ENCODE measurements around the gene IGF2BP1. TPM values are rescaled to one million over a fixed set of nuclear protein-coding genes. Genes with fewer than 3 reads are reported as not detected.
A peak's percentile ranks its signal among the peaks of the same experiment; 100 is the strongest.
"Not testable (repeated sequence)": the region's sequence is repeated elsewhere in the genome, so short reads cannot be mapped to it uniquely, and the experiment has no call there.

The IGF2BP1 gene
- total RNA-seq, 1 donor from 2014 or later = 0.82 TPM

DNA sequence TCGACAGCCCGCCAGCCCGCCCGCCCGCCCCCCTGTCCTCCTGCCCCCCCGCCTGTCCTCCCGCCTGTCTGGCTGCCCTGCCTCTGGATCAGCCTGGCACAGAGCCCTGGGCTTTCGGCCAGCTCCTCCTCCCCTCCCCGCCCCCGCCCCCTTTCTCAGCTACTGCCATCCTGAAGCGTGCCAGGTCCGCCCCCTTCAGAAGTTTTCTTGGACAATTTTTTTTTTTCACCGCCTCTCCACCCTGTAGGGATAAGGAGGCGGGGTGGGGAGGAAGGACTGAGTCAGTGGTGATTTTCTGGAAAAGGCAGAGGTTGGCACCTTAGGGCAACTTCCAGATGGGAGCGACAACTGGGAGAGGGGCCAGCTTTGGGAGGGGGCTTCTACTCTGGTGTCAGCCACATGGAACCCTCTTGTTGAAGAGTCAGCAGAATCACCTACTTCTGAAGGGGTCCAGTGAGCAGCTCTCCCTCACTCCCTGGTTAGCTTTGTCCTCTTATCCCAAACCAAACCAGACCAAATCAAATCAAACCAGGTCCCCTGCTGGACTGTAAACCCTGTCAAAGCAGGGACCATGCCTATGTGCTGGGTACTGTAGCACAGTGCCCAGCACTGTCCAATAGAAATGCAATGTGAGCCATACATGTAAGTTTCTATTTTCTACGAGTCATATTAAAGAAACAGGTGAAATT is 19.7 kb downstream of the IGF2BP1 start:
- FAIRE-seq (no peak), DNase-seq (ENCODE audit: low spot score in 2 of 2) (peak; percentile 19 to 42)

DNA sequence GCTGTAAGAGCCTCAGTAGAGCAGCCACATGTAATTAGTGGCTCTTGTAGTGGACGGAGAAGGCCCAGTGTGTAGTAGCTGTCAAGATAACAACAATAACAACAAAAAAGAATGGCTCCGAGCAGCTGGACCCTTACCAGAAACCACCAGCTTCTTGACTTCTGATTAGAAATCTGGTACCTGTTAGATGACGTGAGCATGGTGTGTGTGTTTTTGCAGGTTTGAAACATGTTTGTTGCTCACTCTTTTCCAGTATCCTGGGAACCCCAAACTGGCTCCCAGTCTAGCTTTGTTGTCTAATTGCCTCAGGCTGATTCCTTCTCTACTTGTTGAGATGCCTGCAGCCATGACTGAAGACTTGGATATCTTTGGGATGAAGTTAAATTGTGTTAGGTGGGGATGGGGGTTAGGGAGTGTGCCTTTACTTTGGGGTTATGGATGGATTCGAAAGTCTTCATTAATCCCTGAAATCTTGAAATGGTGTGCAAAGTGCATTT is 21.0 kb downstream of the IGF2BP1 start:
- no peak for DNase-seq (ENCODE audit: low spot score in 2 of 2)
- FAIRE-seq = no peak

DNA sequence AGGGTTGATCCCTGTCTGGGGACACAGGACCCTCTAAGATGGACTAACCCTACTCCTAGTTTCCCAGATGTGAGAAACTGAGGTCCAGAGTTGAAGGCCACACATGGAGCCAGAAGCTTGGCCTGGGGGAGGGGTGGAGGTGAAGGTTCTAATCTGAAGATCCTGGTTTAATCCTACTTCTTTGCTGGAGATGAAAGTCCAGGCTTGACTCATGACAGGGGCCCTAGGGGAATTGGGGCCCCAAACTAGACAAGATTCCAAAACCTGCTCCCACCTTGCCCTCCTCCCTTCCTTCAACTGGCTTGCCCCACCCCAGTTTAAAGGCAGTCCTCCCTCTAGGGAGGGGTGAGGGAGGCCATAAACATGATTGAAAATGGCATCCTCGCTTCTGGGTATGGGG is 21.6 kb downstream of the IGF2BP1 start:
- FAIRE-seq (no peak), DNase-seq (ENCODE audit: low spot score in 2 of 2) (no peak)

DNA sequence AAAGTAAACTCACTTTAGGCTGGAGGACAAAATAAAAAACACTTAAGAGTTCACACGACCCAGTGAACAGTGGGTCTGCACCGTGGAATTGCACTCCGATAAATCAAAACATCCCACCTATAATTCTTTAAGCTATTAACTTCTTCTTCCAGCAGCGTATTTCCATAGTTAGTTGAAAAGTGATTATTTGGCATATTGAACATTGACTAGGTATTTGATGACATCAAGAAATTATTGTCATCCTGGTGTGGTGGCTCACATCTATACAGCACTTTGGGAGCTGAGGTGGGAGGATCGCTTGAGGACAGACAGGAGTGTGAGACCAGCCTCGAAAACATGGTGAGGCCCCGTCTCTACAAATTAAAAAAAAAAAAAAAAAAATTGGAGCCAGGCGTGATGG is 23.4 kb downstream of the IGF2BP1 start:
- DNase-seq (ENCODE audit: low spot score in 2 of 2) (no peak), FAIRE-seq (no peak)

DNA sequence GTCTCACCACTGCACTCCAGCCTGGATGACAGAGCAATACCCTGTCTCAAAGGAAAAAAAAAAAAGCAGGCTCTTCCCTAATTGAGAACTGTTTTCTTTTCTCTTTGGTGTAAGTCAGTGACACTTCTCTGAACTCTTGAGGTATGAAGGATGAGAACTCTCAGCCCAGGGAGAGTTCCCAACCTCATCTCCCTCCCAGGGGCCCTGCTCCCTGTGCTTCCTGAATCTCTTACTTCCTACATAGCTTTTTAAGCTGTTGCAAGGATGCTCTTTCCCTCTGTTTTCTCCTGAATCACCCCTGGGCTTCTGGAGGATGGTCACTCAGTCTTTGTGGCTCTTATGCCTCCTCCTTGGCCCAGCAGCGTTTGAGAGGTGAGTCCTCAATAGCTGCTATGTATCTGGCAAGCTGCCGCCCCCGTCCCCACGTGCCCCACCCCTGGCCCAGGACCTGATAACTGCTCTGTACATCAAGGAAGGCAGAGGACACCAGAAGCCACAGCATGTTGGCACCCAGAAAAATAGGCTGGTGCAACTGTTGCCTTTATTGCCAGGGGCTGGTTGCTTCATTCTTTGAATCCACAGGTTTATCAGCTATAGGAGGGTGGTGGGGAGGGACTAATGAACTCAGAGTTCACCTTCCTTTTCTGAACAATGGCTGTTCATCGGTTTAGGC is 24.0 kb downstream of the IGF2BP1 start:
- no peak for DNase-seq (ENCODE audit: low spot score in 2 of 2)
- FAIRE-seq = no peak

DNA sequence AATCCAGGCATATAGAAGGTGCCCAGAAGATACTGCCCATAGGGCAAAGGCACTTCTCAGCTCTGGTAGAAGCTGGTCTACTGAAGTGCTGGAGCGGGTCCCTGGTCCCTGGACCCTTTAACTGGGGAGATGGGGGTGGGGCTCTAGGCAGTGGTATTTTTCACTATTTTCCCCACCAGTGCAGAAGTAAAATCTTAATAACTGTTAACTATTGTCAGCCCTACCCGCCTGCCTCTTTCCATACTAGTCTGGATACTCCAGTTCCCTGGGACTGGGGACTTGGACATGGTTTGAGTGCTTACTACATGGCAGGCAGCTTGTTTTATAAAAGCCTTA is 24.6 kb downstream of the IGF2BP1 start:
- FAIRE-seq = no peak
- no peak for DNase-seq (ENCODE audit: low spot score in 2 of 2)

DNA sequence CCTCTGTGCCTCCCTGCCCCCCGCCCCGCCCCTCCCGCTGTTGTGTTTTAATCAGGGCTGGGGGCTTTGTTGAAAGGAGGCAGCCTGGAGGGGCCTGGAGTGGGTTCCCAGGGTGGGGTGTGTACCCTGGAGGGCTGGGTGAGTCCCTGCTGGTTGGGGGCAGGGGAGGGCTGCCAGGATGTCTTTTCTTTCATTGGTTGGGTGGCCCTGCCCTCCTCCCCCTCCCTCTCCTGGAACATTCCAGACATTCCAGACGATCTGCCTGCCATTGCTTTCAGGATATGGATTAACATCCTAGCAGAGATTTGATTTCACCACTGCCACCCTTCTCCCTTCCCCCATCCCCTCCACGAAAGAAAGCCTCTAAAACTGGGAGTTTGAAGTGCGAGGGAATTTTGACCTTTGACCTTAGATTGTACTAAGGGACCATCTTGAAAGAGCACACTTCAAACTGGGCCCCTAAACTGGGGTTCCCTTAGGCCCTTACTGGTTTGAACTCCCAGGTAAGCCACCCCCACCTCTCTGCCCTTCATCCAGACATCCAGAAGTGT is 25.3 kb downstream of the IGF2BP1 start:
- FAIRE-seq = no peak
- DNase-seq (ENCODE audit: low spot score in 2 of 2) = no peak

DNA sequence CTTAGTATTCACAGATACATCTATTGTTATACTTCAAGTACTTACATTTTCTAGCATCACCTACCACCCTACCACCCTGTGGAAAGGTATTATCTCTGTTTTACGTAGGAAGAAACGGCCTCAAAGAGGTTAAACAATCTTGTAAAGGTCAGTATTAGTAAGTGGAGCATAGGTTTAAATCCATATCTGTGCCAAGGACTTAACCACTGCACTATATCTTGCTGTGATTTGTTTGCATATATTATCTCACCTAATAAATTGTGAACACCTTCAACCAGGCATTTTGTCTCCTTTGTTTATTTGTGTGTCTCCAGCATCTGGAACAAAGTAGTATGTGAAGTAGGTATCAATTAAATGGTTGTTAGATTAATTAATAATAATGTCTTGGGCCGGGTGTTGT is 27.3 kb downstream of the IGF2BP1 start:
- DNase-seq (ENCODE audit: low spot score in 2 of 2) (no peak), FAIRE-seq (no peak)

DNA sequence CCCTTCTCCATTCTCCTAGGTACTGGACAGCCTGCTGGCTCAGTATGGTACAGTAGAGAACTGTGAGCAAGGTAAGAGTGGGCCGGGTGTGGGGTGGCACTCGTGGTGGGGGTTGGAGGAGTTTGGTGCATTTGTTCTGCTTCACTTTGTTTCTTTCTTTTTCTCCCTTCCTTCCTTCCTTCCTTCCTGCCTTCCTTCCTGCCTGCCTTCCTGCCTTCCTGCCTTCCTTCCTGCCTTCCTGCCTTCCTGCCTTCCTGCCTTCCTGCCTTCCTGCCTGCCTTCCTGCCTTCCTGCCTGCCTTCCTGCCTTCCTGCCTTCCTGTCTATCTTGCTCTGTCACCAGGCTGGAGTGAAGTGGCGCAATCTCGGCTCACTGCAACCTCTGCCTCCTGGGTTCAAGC is 29.3 kb downstream of the IGF2BP1 start:
- not testable (repeated sequence) for DNase-seq (ENCODE audit: low spot score in 2 of 2); FAIRE-seq

DNA sequence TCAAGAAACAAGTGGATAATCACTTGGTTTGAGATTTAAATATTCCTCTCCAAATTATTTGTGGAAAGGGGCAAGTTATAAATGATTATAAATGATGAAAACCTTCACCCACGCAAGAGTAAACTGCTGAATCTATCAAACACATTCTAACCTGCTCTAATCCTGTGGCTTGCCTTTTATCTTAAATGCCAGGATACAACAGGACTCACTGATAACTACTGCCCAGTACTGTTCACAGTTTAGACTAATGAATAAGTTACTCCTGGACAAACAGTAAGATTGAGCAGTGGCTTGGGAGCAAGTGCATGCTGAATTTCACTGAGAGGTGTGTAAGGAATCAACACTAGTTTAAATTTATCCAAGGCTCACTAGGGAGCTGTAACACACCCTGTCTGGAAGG is 31.1 kb downstream of the IGF2BP1 start:
- DNase-seq (ENCODE audit: low spot score in 2 of 2) (no peak), FAIRE-seq (no peak)

DNA sequence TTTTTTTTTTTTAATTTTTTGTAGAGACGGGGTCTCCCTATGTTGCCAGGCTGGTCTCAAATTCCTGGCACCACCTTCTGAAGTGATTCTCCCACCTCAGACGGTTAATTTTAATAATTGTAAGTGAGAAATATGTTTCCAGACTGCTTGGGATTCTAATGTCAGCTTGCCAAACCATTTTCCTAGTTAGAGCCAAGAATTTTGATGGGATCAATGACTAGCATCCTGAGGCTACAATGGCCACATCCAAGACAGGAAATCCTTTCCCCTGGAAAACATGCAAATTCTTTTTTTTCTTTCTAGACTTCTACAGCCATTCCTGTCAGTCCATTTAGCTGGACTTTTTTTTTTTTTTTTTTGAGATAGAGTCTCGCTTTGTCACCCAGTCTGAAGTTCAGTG is 32.6 kb downstream of the IGF2BP1 start:
- FAIRE-seq = no peak
- no peak for DNase-seq (ENCODE audit: low spot score in 2 of 2)

DNA sequence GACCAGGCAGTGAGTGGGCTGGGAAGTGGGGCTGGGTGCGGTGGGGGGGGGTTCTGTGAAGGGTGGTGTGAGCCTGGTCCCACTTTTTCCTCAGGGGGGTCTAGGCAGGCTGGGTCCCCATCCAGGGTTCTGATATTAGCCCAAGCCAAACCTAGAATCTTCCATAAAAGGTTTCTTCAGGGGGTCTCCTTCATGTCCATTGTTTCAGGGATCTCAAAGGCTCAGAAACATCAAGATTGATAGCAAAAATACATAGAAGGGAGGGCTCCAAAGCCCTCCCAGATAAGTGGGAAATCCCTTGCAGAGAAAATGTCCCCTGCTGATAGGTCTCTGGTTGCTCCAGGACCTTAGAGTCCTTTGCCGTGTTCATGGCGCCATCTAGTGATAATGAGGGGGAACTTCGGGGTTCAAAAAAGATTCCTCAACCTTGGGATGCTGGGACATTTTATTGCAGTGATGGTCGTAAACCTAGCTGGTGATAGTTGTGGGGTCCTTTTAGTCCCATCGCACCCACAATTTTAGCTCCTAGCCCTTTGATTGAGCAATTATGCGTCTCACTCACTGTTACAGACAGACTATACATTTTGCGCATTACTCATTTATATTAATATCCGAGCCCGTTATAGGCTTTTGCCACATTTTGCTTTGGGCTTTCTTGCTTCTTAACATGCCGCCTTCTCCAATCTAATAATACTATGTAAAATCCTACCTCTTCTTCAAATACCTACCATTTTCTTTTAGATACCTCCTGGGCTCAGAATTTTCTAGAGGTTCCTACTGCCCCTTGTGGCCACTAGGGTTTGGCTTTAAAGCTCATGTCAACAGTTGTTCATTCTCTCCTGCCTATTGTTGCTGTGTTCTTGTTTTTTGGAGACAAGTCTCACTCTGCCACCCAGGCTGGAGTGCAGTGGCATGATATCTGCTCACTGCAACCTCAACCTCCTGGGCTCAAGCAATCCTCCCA is 35.1 kb downstream of the IGF2BP1 start:
- FAIRE-seq = no peak
- DNase-seq (ENCODE audit: low spot score in 2 of 2) = peak; percentile 48 to 74

DNA sequence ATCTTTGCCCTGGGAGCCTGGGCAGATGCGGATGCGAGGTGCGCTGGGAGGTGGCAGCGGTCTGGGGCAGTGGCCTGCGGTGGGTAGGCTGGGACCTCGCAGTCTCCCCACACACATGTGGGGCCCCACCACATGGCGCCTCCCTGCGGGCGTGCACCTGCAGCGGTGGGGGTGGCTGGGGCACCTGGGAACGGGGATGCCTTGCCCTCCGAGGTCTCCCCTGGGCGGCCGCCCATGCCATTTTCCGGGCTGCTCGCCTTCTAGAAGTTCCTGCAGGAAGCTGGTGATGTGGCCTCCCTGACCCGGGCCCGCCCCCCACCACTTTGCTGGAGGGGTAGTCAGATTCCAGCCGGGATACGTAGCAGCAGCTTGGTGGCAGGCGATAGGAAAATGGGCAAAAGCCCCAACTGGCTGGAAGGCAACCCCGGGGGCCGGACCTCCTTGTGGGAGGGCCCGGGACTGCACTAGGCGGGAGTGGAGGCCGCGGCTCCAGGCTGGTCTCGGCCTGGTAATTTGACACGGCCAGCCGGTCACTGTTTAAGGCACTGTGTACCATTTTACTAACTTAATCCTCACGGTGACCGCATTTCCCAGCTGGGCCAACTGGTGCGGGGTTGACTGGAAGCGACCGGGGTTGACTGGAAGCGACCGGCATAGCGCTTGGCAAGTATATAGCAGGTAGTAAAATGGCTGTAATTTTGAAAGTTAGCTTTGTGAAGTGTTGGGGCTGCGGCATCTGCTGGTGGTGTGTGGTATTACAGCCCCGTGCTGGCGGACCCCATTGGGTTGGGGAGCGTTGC is 38.5 kb downstream of the IGF2BP1 start:
- DNase-seq (ENCODE audit: low spot score in 2 of 2) (no peak), FAIRE-seq (no peak)

DNA sequence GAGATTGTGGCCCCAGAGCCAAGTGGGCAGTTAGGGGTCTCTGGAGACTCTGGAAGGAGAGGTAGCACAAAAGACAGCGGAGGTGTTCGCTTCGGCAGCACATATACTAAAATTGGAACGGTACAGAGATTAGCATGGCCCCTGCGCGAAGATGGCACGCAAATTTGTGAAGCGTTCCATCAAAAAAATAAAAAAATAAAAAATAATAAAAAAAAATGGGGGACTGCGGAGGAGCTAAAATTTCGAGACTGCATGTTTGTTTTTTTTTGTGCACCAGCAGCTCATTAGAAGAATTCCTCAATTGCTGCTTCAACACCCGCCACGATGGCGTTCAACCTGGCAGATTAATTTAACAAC is 39.1 kb downstream of the IGF2BP1 start:
- FAIRE-seq (no peak), DNase-seq (ENCODE audit: low spot score in 2 of 2) (no peak)

DNA sequence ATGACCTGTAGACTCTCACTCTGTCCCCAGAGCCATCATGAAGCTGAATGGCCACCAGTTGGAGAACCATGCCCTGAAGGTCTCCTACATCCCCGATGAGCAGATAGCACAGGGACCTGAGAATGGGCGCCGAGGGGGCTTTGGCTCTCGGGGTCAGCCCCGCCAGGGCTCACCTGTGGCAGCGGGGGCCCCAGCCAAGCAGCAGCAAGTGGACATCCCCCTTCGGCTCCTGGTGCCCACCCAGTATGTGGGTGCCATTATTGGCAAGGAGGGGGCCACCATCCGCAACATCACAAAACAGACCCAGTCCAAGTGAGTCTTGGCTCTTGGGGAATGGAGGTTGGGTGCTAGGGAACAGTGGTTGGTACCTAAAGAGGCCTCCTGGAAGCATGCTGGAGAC is 41.0 kb downstream of the IGF2BP1 start:
- DNase-seq (ENCODE audit: low spot score in 2 of 2) = no peak
- FAIRE-seq = no peak

DNA sequence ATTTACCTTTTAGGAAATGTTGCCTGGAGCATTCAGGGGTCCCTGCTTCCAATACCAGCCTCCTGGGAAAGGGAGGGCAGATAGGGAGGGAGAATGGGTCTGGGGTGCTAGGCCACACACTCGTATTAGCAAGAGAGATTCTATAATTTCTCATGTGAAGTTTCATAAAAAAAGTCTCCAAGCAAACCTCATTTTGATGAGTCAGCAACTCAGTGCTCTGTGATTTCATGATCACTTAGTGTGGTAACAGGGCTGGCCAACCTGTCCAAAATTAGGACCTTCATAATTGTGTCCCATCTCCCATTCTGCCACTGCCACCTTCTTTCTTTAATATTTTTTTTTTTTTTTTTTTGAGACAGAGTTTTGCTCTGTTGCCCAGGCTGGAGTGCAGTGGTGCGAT is 41.4 kb downstream of the IGF2BP1 start:
- FAIRE-seq (no peak), DNase-seq (ENCODE audit: low spot score in 2 of 2) (no peak)

DNA sequence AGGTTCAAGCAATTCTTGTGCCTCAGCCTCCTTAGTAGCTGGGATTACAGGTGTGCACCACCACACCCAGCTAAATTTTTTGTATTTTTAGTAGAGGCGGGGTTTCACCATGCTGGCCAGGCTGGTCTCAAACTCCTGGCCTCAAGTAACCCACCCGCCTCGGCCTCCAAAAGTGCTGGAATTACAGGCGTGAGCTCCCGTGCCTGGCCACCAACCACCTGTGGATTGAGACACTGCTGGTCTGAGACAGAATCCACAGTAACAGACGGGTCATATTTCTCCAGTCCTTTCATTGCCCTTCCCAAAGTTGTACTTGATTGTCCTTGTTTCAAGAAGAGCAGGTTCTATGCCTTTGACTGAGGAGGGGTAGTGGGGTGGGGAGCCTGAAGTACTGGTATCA is 42.3 kb downstream of the IGF2BP1 start:
- FAIRE-seq; DNase-seq (ENCODE audit: low spot score in 2 of 2): not testable (repeated sequence)

DNA sequence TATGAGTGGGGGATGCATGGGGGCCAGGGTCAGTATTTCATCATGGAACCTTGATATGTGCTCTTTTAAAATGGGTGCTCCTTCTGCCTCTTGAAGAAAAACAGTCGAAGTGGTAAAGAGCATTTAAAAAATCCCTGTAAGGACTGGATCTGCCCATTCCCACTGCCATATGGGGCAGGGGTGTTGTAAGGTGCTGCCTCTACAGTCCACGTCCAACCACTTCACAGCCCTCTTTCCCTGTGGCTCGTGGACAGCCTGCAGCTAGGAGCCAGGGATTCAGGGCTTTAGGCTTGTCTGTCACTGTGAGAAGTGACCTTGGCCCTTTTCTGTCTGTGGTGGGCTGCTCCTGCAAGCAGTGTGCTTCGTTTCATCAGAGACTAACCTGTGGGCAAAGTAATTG is 44.3 kb downstream of the IGF2BP1 start:
- FAIRE-seq = no peak
- DNase-seq (ENCODE audit: low spot score in 2 of 2) = no peak

DNA sequence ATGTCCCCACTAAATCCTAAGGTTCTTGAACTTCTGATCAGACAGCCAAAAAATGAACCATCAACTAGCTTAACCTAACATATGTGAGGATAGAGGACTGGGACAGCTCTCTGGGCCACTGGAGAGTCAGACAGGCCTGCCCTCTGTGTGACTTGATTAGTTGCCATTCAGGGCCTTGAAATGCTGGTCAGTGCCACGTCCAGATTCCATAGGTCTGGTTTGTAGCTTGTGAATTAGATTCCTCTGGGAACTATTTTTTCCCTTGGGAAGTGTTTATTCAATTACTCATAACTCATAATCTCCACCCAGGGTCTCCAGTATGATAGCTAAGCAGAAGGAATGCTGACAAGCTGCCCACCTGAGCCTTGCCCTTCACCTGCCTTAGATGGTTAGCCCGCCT is 48.2 kb downstream of the IGF2BP1 start:
- no peak for DNase-seq (ENCODE audit: low spot score in 2 of 2)
- no peak for FAIRE-seq

DNA sequence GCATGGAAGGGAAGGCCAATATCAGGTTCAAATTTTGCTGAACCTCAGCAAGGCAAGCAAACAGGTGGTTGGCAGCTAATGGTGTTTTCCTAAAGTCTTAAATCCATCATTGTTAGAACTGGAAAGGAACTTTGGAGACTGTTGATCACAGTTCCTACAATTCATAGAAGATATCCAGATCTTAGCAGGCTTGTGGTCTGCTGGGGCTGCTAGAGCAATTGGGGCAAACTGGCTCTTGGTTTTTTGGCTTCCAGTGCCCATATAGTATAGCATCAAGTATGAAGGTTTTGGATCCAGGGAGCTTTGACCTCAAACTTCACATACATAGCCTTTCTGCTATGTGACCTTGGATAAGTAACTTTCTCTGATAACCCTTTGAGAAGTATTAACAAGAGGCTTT is 49.7 kb downstream of the IGF2BP1 start:
- DNase-seq (ENCODE audit: low spot score in 2 of 2) = no peak
- no peak for FAIRE-seq
